BE2C (cell line): ENCODE results near the gene FAM163A.
"Not testable (repeated sequence)": the region's sequence is repeated elsewhere in the genome, so short reads cannot be mapped to it uniquely, and the experiment has no call there.

ENCODE experiments used
- DNase-seq: peaks from one replicate; pipeline ENCODE4 v3.0.0-alpha.2; 2020
- H3K27me3 ChIP-seq: fragments of 250-450 bp; sonication (Bioruptor Pico); 2 replicates; pipeline ENCODE4 v1.5.1; 2020; ENCODE audit warnings: mild to moderate bottlenecking
- H3K36me3 ChIP-seq: fragments of 250-450 bp; sonication (Bioruptor Pico); 2 replicates; pipeline ENCODE4 v1.5.1; 2020; ENCODE audit warnings: mild to moderate bottlenecking
- H3K4me1 ChIP-seq: fragments of 250-450 bp; sonication (Bioruptor Pico); 2 replicates; pipeline ENCODE4 v1.5.1; 2020
- H3K4me3 ChIP-seq: 2 replicates; pipeline ENCODE4 v1.5.1; 2011; ENCODE audit warnings: low read depth, low read length
- H3K9me3 ChIP-seq: fragments of 250-450 bp; sonication (Bioruptor Pico); 2 replicates; pipeline ENCODE4 v1.5.1; 2020
- TF ChIP-seq, protein P1 (sequence below): IDR thresholded peaks from 2 replicates; pipeline ENCODE4 v1.5.1; 2012; ENCODE audit warnings: mild to moderate bottlenecking, low read depth, low read length

Gene FAM163A

DNA sequence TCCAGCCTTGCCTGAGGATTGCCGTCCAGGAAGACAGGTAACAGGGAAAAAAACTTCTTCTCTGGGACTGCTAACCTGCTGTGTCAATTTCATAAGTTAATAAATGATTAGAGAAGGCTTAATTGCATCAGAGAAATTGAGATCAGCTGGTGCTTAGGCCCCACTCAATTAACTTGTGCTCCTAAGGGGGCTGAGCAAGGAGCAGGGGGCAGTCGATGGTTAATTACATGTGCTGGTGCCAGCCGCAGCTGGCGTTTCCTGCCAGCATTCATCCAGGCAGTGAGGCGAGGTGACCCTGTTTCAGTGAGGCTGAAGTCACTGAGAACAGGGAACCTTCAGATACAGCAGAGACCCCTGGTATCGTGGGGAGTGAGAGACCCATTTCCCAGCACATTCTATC lies 60.0 kb downstream of the FAM163A start:
- Histone ChIP-seq H3K36me3 (peaks cover 41% of the 10 kb centered on the region), H3K27me3 (no peaks in the 10 kb centered on the region), H3K4me1 (peaks cover 16% of the 10 kb centered on the region), H3K9me3 (peaks cover 3% of the 10 kb centered on the region; the same call in 1 of the 2 replicates), H3K4me3 (no peak overlapping the region)
- no peak for DNase-seq
- TF ChIP-seq, protein P1, sequence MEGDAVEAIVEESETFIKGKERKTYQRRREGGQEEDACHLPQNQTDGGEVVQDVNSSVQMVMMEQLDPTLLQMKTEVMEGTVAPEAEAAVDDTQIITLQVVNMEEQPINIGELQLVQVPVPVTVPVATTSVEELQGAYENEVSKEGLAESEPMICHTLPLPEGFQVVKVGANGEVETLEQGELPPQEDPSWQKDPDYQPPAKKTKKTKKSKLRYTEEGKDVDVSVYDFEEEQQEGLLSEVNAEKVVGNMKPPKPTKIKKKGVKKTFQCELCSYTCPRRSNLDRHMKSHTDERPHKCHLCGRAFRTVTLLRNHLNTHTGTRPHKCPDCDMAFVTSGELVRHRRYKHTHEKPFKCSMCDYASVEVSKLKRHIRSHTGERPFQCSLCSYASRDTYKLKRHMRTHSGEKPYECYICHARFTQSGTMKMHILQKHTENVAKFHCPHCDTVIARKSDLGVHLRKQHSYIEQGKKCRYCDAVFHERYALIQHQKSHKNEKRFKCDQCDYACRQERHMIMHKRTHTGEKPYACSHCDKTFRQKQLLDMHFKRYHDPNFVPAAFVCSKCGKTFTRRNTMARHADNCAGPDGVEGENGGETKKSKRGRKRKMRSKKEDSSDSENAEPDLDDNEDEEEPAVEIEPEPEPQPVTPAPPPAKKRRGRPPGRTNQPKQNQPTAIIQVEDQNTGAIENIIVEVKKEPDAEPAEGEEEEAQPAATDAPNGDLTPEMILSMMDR: no peak

GRCh38 chr1:179803918-179804317 lies 60.8 kb downstream of the FAM163A start:
- Histone ChIP-seq H3K4me1 (peaks cover 15% of the 10 kb centered on the region), H3K36me3 (peaks cover 49% of the 10 kb centered on the region), H3K27me3 (no peaks in the 10 kb centered on the region), H3K9me3 (peaks cover 3% of the 10 kb centered on the region; the same call in 1 of the 2 replicates), H3K4me3 (no peak overlapping the region)
- DNase-seq: no peak
- TF ChIP-seq, protein P1: no peak

GRCh38 chr1:179804417-179804816 lies 61.3 kb downstream of the FAM163A start:
- peaks cover 16% of the 10 kb centered on the region for H3K4me1 ChIP-seq

GRCh38 chr1:179805291-179806195 lies 62.5 kb downstream of the FAM163A start:
- TF ChIP-seq, protein P1: no peak
- H3K4me3 ChIP-seq: no peak overlapping the region
- DNase-seq: no peak

More at GRCh38 chr1:179804417-179804816, 61.3 kb downstream of the FAM163A start:
- H3K9me3 ChIP-seq, H3K27me3 ChIP-seq, DNase-seq, H3K4me3 ChIP-seq: not testable (repeated sequence)
- H3K36me3 ChIP-seq: peaks cover 54% of the 10 kb centered on the region

DNA sequence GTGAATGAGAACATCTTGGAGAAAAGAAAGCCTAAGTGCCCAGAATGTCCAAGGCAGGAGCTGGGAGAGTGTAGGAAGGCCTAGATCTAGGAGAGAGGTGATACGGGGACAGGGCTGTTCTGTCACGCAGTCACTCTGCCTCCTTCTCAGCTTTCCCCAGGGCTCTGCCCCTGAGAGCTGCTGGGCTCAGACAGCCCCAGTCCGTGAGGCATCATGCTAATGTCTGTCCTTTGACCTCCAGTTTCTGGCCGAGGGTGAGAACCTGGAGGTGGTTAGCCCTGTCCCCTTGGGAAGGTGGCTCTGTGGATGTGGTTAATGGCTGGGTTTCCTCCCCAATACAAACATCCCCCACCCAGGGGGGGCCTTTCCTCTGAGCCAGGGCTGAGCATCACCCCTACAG lies 63.2 kb downstream of the FAM163A start:
- no peaks in the 10 kb centered on the region for H3K27me3 ChIP-seq

More at GRCh38 chr1:179805291-179806195, 62.5 kb downstream of the FAM163A start:
- H3K27me3 ChIP-seq: no peaks in the 10 kb centered on the region
- peaks cover 3% of the 10 kb centered on the region; the same call in 1 of the 2 replicates for H3K9me3 ChIP-seq
- H3K4me1 ChIP-seq: peaks cover 25% of the 10 kb centered on the region
- H3K36me3 ChIP-seq: peaks cover 61% of the 10 kb centered on the region

DNA sequence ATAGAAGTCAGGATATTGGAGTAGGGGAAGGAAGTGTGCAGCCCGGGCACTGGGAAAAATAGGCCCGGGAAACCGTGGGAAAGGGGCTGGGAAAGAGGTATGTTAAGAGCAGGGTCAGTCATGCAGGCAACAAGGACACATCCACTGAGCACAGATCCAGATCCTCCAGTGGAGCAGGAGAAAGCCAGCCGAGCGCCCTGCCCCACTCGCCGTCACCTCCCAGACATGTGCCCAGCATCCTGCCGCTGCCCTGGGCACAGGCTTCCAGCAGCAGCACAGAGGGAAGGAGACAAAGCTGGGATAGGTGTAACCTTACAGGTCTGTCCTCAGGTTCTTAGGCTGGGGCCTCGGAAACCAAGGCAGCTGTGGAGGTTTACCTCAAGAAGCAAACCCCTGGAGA lies 64.2 kb downstream of the FAM163A start:
- peaks cover 25% of the 10 kb centered on the region for H3K4me1 ChIP-seq
- peaks cover 3% of the 10 kb centered on the region; the same call in 1 of the 2 replicates for H3K9me3 ChIP-seq
- no peak for DNase-seq
- no peak overlapping the region for H3K4me3 ChIP-seq
- TF ChIP-seq, protein P1: no peak
- peaks cover 71% of the 10 kb centered on the region for H3K36me3 ChIP-seq
- H3K27me3 ChIP-seq: no peaks in the 10 kb centered on the region

More for the DNA sequence above, 63.2 kb downstream of the FAM163A start:
- TF ChIP-seq, protein P1: no peak
- Histone ChIP-seq H3K9me3 (peaks cover 3% of the 10 kb centered on the region; the same call in 1 of the 2 replicates), H3K4me1 (peaks cover 25% of the 10 kb centered on the region), H3K4me3 (no peak overlapping the region), H3K36me3 (peaks cover 69% of the 10 kb centered on the region)
- no peak for DNase-seq
